GM18861 (cell line): ENCODE results near the gene SPAG17.
"Not testable (repeated sequence)": the region's sequence is repeated elsewhere in the genome, so short reads cannot be mapped to it uniquely, and the experiment has no call there.

ENCODE experiments used
- ATAC-seq: cut with Tn5 transposase; IDR thresholded peaks from one replicate; pipeline ENCODE4 v1.9.1; 2021; ENCODE audit not compliant: unreplicated experiment

SPAG17 gene

DNA sequence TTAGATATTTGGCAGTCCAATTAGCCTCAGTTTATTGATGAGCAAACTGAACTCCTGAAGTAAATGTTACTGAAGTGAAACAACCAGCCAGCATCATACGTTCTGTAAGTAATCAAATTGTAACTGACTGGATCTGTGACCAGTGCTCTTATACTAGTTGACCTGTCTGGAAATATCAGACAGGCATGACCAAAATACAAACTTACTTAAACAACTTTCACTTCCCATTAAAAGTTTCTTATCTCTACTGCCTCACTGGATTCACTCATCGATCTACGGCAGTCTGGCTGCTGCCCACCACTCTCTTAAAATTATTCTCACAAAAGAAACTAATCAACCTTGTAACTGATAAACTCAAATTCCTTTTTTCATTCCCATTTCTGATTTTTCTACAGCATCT is 199.1 kb downstream of the SPAG17 start:
- peak; percentile 71 for ATAC-seq

DNA sequence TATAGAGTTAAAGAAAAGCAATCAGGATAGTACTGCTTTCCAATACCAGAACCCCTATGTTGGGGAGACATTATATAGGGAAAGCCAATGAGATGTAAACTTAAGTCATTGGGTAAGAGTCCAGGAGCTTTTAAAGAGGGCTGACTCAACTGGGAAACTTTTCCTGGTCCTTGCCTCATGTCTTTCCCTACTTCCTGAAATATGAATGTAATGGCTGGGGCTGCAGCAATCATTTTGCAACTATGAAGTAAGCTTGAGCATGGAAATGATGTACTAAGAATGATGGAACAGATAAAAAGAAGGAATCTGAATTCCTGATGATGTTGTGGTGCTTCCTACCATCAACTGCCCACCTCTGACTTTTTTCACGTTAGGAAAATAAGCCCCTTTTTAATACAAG is 199.8 kb downstream of the SPAG17 start:
- ATAC-seq = no peak

DNA sequence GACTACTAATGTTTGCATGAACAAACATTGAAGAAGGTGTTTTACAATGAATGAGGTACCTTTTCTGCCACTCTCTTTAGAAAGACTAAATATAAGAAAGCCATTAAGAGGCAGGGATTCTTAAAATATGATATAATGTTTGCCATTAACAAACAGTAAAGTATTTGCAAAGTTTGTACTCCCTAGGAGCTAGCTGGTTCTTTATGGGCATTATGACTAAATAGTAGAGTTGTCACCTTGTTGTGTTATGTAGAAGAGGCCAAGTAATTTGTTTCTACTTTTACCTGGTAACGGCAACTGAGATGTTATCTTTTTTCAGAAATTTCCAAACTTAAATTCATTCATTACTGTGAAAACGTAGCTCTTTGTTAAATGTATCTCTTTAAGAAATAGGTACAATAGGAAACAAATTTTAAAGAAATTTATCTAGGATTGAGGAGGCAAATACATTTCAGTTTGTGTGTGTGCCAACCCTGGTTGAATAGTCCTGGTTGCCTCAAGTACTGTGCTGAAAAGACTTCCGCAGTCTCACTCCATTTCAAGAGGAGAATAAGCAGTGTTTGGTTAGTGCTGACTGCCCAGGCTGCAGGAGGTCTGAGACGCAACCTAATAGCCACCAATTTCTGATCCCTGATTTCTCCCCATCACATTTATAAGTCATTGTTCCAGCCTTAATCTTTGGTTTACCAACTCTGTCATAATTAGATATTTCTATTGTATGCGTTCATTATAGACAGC is 203.4 kb downstream of the SPAG17 start:
- no peak for ATAC-seq

DNA sequence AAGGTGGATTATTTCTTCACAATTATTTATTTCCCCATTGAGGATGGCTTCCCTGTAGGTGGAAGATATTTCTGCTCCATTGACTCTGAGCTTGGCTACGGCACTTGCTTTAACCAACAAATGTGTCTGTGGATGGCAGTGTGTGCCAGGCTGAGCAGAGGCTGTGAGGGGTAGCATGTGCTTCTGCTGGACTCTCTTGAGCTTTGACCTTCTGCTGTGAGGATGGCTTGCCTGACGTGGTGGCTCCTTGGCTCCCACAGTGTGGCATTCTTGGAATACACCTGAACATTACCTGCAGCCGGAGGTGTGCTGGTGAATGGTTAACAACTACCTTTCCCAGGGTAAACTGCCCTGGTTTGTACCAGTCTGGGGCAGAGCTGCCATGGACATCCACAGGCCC is 208.6 kb downstream of the SPAG17 start:
- no peak for ATAC-seq

DNA sequence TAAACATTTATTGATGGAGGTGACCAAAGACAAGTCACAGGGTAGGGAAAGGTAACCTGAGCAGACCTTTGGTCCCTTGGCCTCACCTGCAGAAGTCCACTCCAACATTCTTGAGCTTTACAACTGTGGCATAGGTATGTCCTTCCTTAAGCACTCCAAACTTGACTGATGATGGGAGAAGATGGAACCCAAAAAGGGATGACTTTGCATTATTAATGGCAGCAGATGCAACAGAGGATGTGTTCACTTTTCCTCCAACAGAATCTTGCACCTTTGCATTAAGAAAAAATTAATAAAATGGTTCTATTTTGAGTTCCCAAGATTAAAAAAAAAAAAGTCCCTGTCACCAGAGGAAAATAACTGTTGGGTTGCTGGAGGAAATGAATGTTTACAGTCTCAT is 213.3 kb downstream of the SPAG17 start:
- ATAC-seq = no peak

DNA sequence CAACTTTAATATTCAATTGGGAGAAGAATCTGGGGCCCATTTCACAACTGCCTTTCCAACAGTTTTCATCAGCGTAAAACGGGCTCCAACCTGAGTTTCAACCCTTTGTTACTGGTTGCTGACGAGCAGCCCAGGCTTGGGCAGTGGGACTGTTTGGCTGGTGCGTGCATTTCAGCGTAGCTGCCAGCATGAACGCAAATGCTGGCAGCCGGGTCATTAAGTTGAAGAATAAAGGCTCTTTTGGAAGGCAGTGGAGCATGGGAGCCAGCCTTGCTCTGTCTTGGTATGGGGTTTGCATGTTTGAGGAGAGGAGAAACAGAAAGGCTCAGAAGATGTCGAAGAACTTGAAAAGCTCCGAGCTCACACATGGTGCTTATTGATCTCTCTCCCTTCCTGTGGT is 214.8 kb downstream of the SPAG17 start:
- ATAC-seq = no peak

DNA sequence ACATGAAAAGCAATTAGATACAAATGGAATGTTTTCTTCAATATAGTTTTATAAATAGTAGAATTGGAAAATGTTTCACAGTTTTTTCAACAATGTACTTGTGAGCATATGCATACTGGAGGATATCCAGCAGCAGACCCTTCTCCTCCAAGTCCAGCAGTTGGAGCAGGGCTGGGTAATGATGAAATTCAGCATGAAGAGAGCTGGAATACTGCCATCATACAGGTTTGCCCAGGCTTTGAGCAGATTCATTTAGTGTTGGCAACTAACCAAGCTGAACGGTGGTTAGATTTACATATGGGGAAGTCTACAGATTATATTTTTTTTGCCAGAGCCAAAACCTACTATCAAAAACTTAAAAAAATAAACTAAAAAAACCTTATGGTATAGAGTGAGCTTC is 217.1 kb downstream of the SPAG17 start:
- ATAC-seq = no peak

DNA sequence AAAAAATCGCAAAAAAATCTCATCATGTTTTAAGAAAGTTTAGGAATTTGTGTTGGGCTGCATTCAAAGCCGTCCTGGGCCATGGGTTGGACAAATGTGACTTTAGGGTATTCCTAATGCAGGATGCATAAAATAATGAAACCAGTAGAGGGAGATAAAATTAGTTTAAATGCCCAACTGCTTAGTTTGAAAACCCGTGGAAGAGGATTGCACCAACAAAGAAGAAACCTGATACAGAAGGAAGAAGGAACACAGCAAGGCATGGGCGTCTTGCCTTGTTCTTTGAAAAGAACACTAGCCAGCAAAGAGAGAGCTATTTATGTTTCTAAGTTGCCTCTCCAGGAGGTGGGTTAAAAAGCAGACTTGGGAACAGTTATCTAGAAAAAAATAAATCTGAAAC is 217.6 kb downstream of the SPAG17 start:
- no peak for ATAC-seq

DNA sequence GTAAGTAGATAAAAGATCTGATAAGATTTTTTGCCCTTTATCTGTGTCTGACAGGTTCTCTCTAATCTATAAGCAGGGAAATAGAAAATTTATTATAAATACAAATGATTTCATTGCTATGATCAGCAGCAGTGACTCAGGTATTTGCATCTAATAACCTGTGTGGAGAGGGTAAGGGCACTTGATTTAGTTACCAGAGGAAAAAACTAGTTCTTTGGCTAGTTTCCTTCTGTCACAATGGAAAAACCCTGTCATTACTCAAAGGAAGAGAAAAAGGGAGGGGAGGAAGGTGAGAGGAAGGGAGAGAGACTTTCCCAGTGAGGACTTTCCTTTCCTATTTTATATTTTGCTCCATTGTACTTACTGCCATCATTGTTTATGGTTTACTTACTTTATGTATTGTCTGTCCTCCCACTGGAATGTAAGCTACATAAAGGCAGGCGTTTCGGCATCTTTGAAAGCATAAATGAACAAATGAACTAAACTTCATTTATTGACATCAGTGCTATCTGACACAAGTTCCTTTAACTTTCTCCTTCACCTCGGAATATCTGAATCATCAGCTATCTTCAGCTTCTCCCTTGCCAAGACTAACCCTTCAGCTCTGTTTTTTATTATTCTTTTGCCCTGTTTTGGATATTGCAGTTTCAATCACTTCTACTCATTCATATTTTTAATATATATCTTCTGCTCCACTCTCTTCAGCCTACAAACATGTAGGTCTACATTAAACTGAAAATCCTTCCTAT is 220.6 kb downstream of the SPAG17 start:
- ATAC-seq = no peak

DNA sequence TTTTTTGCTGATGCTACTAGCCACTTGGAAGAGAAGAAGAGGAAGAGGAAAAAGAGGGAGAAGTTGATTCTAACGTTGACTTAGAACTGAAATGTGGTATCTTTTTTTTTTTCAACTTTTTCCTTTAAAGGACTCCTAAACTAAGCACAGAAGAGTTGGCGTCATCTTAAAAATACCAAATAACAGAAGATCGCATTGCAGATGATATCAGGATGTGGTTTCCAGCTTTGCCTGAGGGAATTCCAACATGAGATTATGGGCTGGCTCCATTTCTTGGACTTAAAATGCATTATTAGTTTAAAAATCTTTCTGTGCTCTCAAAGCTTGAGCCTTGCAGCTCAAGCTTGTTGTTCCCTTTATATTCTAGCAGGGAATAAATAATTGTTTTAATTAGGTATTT is 225.7 kb downstream of the SPAG17 start:
- no peak for ATAC-seq

DNA sequence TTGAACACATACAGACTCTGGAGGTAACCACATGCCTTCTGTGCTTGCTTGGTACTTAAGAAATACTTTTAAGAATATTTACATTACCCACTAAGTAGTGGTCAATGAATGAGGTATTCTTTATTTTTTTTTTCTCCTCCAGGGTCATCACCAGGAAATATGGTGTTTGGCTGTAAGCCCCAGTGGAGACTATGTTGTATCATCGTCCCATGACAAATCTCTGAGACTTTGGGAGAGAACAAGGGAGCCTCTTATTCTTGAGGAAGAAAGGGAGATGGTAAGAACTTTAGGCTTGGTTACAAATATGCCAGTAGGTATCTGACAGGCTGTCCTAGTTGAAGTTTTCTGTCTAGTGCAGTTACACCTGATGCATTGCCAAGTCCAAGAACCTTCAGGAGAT is 232.6 kb downstream of the SPAG17 start:
- no peak for ATAC-seq

DNA sequence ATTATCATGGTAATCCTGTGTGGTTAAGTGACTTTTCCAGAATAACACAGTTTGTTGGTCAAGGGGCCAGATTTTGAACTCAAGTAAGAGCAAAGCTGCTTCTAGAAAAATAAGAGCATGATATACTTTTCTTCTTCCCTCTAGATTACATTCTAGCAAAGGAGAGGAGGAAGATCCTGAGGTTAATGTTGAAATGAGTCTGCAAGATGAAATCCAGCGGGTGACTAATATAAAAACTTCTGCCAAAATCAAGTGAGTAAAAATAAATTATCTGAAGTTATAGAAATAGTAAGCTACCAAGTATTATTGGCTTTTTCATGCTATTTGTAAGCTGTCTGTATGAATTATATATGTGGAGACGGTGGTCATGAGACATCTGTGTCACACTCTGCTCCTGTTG is 242.7 kb downstream of the SPAG17 start:
- ATAC-seq = no peak

DNA sequence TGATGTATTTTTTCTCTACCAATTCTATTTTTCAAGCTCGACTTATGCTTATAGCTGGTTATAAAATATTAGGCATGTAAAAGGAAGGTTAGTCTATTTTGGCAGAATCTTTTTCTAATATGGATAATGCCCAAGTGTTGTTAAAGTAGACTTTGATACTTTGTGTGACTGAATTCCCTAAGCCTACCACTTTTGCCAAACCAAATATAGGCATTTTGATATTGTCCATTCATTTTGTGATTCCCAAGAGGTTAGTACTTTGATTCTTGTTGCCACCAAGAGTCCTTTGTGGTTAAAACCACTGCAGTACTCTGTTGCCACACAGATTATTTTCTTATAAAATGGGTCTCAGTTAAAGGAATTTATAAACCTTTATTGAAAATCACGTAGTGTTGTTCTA is 251.3 kb downstream of the SPAG17 start:
- no peak for ATAC-seq

DNA sequence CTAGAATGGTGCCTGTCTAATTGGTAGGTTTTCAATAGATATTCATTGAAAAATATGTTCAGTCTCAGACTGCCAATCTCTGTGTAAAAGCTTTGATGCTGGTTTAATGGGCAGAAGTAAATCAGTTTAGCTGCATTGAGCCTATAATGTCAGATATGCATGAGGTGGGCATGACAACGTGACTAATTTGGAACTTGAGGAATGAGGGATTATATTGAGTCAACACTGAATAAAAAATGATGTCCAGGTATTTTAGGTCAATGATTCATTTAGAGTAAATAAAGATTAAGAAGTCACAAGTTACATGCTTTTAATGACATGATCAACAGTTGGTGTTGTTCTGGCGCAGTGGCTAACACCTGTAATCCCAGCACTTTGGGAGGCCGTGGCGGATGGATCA is 252.5 kb downstream of the SPAG17 start:
- no peak for ATAC-seq

DNA sequence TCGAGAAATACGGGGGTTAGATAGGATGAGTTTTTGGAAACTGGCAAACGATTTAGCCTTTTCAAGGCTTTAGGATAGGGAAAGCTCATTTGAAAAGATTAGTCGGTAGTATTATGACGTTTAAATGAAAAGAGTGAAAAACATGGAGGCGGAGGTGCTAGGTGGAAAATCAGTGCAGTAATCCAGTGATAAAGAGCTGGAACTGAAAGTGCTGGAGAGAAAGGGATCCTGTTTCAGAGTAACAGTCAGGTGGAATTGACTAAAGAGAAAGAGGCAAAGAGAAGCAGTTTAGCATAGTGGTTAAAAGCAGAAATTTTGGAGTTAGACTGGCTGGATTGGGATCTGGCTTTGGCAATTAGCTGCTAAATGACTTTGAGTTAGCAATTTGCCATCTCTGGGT is 254.5 kb downstream of the SPAG17 start:
- no peak for ATAC-seq

DNA sequence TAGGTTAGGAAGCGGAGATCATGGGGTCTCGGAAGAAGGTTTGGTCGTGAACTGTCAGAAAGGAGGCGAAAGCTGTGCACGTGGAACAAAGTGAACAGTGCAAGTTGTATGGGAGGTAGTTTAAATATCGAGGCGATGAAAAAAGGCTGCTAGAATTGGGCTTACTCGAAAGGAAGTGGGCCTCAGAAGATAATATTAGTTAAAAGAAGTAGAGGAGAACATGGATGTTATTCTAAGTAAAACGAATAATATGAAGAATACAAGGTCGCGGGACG is 254.9 kb downstream of the SPAG17 start:
- ATAC-seq = no peak

DNA sequence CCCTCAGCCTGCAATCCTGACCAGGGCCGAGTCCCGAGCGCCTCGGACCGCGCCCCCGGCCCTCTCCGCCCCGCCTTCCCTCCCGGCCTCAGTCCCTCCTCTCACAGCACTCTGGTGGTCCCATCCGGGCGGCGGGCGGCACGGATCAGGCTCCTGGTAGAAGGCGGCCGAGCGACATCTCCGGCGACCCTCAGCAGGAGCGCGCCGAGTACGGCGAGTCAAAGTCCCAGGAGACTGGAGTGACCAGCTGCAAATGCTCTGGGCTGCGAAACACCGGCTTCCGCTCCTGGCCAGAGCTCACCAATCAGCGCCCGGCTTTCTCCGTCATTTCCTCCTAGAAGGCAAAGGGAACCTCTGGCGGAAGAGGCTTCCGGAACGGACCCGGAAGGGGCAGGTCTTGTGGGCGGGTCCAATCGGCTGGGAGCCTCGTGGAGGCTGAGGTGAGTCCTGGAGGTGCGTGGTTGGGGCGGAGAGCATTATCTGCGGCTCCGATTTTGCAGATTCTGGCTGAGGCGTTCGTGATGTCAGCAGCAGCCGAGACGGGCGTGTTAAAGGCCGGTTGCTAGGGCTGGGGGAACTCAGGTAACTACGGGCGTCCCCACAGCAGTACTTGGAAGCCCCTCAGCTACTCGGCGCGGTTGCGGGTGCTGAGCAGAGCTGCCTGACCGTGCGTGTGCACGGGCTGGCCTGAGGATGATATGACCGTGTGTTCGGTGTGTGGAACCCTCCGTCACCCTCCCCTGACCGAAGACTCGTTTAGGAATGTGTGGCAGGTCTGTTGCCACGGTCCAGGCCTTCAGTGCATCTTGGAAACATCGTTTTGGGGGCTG is 255.5 kb downstream of the SPAG17 start, which contains the start of the genes GDAP2 and WDR3:
TSS of gene GDAP2 (minus strand) at position 279 of the 830 bp plus-strand sequence. CDS start 9,264 bp downstream, outside the sequence.
TSS of gene WDR3 (plus strand) at position 397 of the 830 bp plus-strand sequence. CDS start 3,581 bp downstream, outside the sequence.
- ATAC-seq = peak; percentile 91

DNA sequence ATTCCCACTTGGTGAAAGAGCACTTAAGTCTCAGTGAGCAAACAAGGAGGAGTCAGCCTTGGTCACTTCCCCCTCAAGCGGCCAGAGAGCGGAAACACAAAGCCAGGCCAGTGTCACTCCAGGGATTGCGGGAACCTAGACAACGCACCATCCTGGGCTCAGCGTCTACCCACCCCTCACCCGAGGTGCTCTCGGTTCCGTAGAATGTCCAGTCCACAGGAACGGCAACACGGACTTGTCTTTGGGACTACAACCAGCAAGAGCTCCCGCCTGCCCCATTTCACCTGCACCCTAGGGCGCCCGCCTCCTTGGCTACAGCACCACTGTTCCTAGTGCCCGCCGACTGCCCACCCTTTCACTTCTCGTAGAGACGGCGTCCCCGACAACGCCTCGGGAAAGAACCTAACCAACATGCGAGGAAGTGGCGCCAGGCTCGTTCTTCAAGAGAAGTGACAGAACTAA is 256.1 kb downstream of the SPAG17 start:
- peak; percentile 26 for ATAC-seq

DNA sequence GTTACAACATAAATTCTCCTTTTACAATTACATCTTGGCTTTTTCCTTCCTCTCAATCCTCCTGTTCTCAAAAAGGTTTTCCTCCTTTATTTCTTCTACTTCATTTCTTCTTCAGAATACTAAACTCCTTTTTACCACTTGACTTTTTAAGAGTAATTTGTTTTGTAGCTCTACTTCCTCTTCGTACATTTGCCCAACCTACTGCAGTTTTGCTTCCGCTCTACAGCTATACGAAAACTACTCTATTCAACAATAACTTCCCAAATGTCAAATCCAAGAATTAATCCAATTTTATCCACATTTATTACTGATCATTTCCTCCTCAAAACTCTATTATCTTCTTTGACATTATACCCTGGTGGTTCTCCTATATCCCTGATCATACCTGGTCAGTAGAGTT is 259.0 kb downstream of the SPAG17 start:
- no peak for ATAC-seq

DNA sequence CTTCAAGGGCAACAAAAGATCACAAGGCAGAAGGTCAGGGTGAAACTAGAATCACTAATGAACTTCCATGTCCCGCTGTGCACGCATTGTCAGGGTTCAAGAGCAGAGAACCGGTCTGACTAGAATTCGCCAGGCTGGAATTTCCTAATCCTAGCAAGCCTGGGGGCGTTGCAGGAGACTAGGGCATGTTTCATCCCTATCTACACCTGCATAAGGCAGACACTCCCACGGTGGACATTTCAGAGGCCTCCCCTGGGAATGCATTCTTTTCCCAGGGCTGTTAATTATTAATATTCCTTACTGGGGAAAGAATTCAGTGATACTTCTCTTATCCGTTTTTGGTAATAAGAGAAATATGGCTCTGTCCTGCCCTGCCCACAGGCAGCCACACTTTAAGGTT is 262.3 kb downstream of the SPAG17 start:
- ATAC-seq = not testable (repeated sequence)

DNA sequence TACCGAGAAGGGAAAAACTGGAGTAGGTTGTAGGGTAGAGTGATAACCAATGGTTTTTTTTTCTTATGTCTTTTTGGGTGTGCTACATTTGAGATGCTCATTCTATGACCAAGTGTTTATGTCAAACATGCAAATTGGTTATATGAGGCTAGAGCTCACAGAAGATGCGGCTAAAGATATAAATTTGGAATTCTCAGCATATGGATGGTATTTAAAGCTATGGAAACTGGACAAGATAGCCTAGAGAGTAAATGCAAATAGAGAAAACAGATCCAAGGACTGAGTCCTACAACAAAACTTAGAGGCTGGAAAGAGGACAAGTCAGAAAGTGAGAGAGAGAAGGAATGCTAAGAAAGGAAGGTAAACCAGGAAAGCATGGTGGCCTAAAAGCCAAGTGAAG is 263.0 kb downstream of the SPAG17 start:
- ATAC-seq = no peak

DNA sequence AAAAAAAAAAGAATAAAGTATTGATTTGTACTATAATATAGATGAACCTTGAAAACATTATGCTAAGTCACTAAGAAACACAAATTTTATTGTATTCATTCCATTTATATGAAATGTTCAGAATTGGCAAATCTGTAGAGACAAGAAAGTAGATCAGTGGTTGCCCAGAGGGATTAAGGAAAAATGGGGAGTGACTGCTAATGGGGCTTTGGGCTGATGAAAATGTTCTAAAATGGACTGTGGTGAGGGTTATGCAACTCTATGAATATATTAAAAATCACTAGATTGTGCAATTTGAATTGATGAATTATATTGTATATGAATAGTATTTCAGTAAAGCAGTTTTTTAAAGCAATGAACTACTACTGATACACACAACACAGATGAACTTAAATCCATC is 265.7 kb downstream of the SPAG17 start:
- no peak for ATAC-seq
